ENCODE measurements around the gene OOEP. TPM values are rescaled to one million over a fixed set of nuclear protein-coding genes. Genes with fewer than 3 reads are reported as not detected.

Gene OOEP
- 0.87 to 1.1 TPM (median 0.89 TPM) in 3 replicates for total RNA-seq (2021)
- Bru-seq, nascent RNA = percentile 31 among the genes with signal in this experiment
- long read RNA-seq, experiment 1 = 0 reads
- long read RNA-seq, experiment 2, partial matches to known transcripts = 1 of 983 reads
- long read RNA-seq, experiment 2, other reads (novel, unspliced or antisense) = 982 of 983 reads
- long read RNA-seq, experiment 3, partial matches to known transcripts = 1 of 3 reads
- long read RNA-seq, experiment 3, other reads (novel, unspliced or antisense) = 2 of 3 reads

DNA sequence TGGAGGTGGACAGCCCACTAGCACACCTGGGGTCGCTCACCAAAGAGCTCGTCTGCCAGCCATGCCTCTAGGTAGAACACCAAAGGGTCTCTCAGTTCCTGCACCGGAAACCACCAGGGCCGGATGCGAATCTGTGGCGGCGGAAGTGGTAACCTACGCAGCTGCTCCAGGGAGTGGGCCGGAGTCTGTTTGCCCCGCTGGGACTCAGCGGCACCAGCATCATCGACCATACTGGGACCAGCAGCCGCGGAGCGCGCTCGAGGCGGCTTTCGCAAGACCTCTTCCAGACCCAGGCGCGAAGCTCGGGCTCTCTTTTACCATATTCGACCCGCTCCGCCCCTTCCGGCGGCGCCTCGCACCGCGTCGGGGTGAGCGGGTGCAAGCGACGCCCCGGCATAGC, at the start of gene OOEP:
OOEP (minus strand) TSS at position 335 of the 400 bp plus-strand sequence; CDS start at position 230, 105 bp downstream.
- ChIA-PET CTCF (interaction anchor here (1.2 kb wide), 1 partner anchor 19 kb away, joined by 3 read pairs; no protein-coding TSS in a partner anchor), POLR2A (no interaction called here)
- no peak within 1 kb of the TSS for H3K4me3 Mint-ChIP-seq
- no peak within 1 kb of the TSS for H3K27ac Mint-ChIP-seq
- no peaks in the 10 kb centered on the region for H3K36me3 Mint-ChIP-seq
- no peak for DNase-seq (ENCODE audit: low spot score)
- peaks cover 9% of the 10 kb centered on the region for H3K27me3 Mint-ChIP-seq (ENCODE audit: low read depth)
- no peak for ATAC-seq
- H3K9me3 Mint-ChIP-seq = peaks cover 7% of the 10 kb centered on the region; the same call in 1 of the 2 replicates
- TF ChIP-seq ZNF138 (CRISPR knock-in tag; conservative IDR thresholded peaks at IDR 0.05) (no peak), FOXJ3 (CRISPR knock-in tag; IDR thresholded peaks at IDR 0.05; ENCODE audit: borderline replicate concordance) (no peak)
- H3K4me1 Mint-ChIP-seq = peaks cover 12% of the 10 kb centered on the region

- CTCF ChIA-PET = no interaction called here
- H3K36me3 Mint-ChIP-seq = peaks cover 3% of the 10 kb centered on the region; the same call in 1 of the 2 replicates
- no peaks in the 10 kb centered on the region for H3K27me3 Mint-ChIP-seq (ENCODE audit: low read depth)
- POLR2A ChIA-PET = no interaction called here
- no peaks in the 10 kb centered on the region for H3K9me3 Mint-ChIP-seq
- no peaks in the 10 kb centered on the region for H3K4me1 Mint-ChIP-seq
- H3K27ac Mint-ChIP-seq = no peak overlapping the region; the same call in 1 of the 2 replicates
- H3K4me3 Mint-ChIP-seq = no peak overlapping the region
- DNase-seq (ENCODE audit: low spot score) (no peak), ATAC-seq (no peak)
- TF ChIP-seq TEAD1 (CRISPR knock-in tag; IDR thresholded peaks at IDR 0.05) (no peak), ZNF423 (CRISPR knock-in tag; IDR thresholded peaks at IDR 0.05) (no peak), ZNF671 (CRISPR knock-in tag; IDR thresholded peaks at IDR 0.05) (no peak), TP53 (CRISPR knock-in tag; IDR thresholded peaks at IDR 0.05) (no peak), GABPB1 (CRISPR knock-in tag; IDR thresholded peaks at IDR 0.05) (no peak), ZNF121 (CRISPR knock-in tag; IDR thresholded peaks at IDR 0.05) (no peak), ZNF532 (CRISPR knock-in tag; IDR thresholded peaks at IDR 0.05; ENCODE audit: borderline replicate concordance) (no peak)
- TF ChIP-seq, protein P1, sequence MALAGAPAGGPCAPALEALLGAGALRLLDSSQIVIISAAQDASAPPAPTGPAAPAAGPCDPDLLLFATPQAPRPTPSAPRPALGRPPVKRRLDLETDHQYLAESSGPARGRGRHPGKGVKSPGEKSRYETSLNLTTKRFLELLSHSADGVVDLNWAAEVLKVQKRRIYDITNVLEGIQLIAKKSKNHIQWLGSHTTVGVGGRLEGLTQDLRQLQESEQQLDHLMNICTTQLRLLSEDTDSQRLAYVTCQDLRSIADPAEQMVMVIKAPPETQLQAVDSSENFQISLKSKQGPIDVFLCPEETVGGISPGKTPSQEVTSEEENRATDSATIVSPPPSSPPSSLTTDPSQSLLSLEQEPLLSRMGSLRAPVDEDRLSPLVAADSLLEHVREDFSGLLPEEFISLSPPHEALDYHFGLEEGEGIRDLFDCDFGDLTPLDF (CRISPR knock-in tag; IDR thresholded peaks at IDR 0.05) = no peak
- TF ChIP-seq, protein P2, sequence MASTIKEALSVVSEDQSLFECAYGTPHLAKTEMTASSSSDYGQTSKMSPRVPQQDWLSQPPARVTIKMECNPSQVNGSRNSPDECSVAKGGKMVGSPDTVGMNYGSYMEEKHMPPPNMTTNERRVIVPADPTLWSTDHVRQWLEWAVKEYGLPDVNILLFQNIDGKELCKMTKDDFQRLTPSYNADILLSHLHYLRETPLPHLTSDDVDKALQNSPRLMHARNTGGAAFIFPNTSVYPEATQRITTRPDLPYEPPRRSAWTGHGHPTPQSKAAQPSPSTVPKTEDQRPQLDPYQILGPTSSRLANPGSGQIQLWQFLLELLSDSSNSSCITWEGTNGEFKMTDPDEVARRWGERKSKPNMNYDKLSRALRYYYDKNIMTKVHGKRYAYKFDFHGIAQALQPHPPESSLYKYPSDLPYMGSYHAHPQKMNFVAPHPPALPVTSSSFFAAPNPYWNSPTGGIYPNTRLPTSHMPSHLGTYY (CRISPR knock-in tag; IDR thresholded peaks at IDR 0.05) = no peak
- TF ChIP-seq, protein P3, sequence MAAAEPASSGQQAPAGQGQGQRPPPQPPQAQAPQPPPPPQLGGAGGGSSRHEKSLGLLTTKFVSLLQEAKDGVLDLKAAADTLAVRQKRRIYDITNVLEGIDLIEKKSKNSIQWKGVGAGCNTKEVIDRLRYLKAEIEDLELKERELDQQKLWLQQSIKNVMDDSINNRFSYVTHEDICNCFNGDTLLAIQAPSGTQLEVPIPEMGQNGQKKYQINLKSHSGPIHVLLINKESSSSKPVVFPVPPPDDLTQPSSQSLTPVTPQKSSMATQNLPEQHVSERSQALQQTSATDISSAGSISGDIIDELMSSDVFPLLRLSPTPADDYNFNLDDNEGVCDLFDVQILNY (CRISPR knock-in tag; IDR thresholded peaks at IDR 0.05) = no peak
Observed at GRCh38 chr6:73418081-73418741, 48.5 kb upstream of the OOEP start.

- no peak overlapping the region for H3K27ac Mint-ChIP-seq
- ChIA-PET CTCF (no interaction called here), POLR2A (no interaction called here)
- TF ChIP-seq NFYB (CRISPR knock-in tag; conservative IDR thresholded peaks at IDR 0.05; ENCODE audit: low read depth) (no peak), MAX (CRISPR knock-in tag; IDR thresholded peaks at IDR 0.05) (no peak)
- H3K4me1 Mint-ChIP-seq = no peaks in the 10 kb centered on the region
- no peak overlapping the region for H3K4me3 Mint-ChIP-seq
- H3K27me3 Mint-ChIP-seq (ENCODE audit: low read depth) = no peaks in the 10 kb centered on the region
- no peaks in the 10 kb centered on the region for H3K9me3 Mint-ChIP-seq
- DNase-seq (ENCODE audit: low spot score) (no peak), ATAC-seq (no peak)
- no peaks in the 10 kb centered on the region for H3K36me3 Mint-ChIP-seq
Observed at GRCh38 chr6:73413102-73413501, 43.4 kb upstream of the OOEP start.

Measured in WTC11 (cell line).